ENCODE measurements around the gene ZNF501. TPM values are rescaled to one million over a fixed set of nuclear protein-coding genes. Genes with fewer than 3 reads are reported as not detected.

The ZNF501 gene
- total and polyA plus RNA-seq, 2 experiments from 2014 or later = 4.2 to 6.6 TPM

GRCh38 chr3:44734646-44735168 lies 5.3 kb downstream of the ZNF501 start:
- Histone ChIP-seq H3K79me2 (replicated peaks; ENCODE audit: insufficient read depth) (0 out of 2 replicates have a peak, but pooled peaks cover 3% of the 10 kb centered on the region), H3K27ac (ENCODE audit: low read depth) (no peak overlapping the region), H3K4me1 (ENCODE audit: insufficient read depth) (peaks cover 4% of the 10 kb centered on the region; the same call in 1 of the 2 replicates), H4K20me1 (replicated peaks; ENCODE audit: insufficient read depth) (no peaks in the 10 kb centered on the region), H3K36me3 (ENCODE audit: insufficient read depth) (peaks cover 37% of the 10 kb centered on the region), H3K4me2 (no peak overlapping the region), H3K9me2 (ENCODE audit: insufficient read depth) (no peaks in the 10 kb centered on the region; the same call in 1 of the 2 replicates), H3F3A (replicated peaks; ENCODE audit: low read depth) (no peaks in the 10 kb centered on the region), H3K4me3 (no peak overlapping the region), H2AFZ (no peak overlapping the region), H3K27me3 (ENCODE audit: insufficient read depth) (no peaks in the 10 kb centered on the region)
- ATAC-seq (no peak), DNase-seq (ENCODE audit: low spot score) (no peak)
- Mint-ChIP-seq H3K4me1 (no peaks in the 10 kb centered on the region), H3K4me3 (no peak overlapping the region), H3K9me3 (peaks cover 94% of the 10 kb centered on the region), H3K27me3 (ENCODE audit: insufficient read depth, low read depth, poor library complexity) (peaks cover 7% of the 10 kb centered on the region), H3K27ac (no peak overlapping the region), H3K36me3 (ENCODE audit: low read depth) (peaks cover 88% of the 10 kb centered on the region)
- TF ChIP-seq REST (IDR thresholded peaks at IDR 0.05; ENCODE audit: unreplicated experiment) (no peak), CTCF (conservative IDR thresholded peaks at IDR 0.05; ENCODE audit: low read depth in 2 of 2) (no peak), ZNF114 (CRISPR knock-in tag; IDR thresholded peaks at IDR 0.05) (no peak), ZNF462 (CRISPR knock-in tag; IDR thresholded peaks at IDR 0.05) (no peak), EZH2phosphoT487 (IDR thresholded peaks at IDR 0.05; ENCODE audit: unreplicated experiment) (no peak), CREB1 (CRISPR knock-in tag; IDR thresholded peaks at IDR 0.05; ENCODE audit: low read depth) (no peak), JUNB (IDR thresholded peaks at IDR 0.05; ENCODE audit: unreplicated experiment) (no peak), EZH2 (IDR thresholded peaks at IDR 0.05; ENCODE audit: low read depth, unreplicated experiment) (no peak), ETS1 (IDR thresholded peaks at IDR 0.05) (no peak), STAT1 (IDR thresholded peaks at IDR 0.05; ENCODE audit: unreplicated experiment) (no peak), ZNF331 (CRISPR knock-in tag; IDR thresholded peaks at IDR 0.05; ENCODE audit: low read depth) (no peak), POLR2AphosphoS5 (IDR thresholded peaks at IDR 0.05; ENCODE audit: low read depth) (no peak), NANOG (IDR thresholded peaks at IDR 0.05; ENCODE audit: borderline replicate concordance) (no peak)
